Liver (tissue), 9 donors: Measurements from ENCODE around the gene ST6GAL1. TPM values are rescaled to one million over a fixed set of nuclear protein-coding genes. Genes with fewer than 3 reads are reported as not detected.

Experiments
- DNase-seq: peaks from one replicate; pipeline ENCODE4 v3.0.0-alpha.2; 2017; ENCODE audit warnings: low spot score
- H3K27ac ChIP-seq, 2 donors: one replicate each; pipeline ENCODE4 v1.7.0; 2013; ENCODE audit warnings: inconsistent platforms in 2 of 2, low read length in 2 of 2, control low read depth in 1 of 2, low read depth in 1 of 2, mild to moderate bottlenecking in 1 of 2
- H3K27me3 ChIP-seq, 4 donors: one replicate each; pipeline versions ENCODE4 v1.6.1 to v1.7.0; 2013; ENCODE audit warnings: low read length in 3 of 4, inconsistent platforms in 1 of 4, mild to moderate bottlenecking in 1 of 4, moderate library complexity in 1 of 4; ENCODE audit not compliant: control insufficient read depth in 4 of 4, insufficient read depth in 4 of 4
- H3K36me3 ChIP-seq, 4 donors: one replicate each; pipeline versions ENCODE4 v1.6.1 to v1.7.0; 2013; ENCODE audit warnings: low read length in 3 of 4, mild to moderate bottlenecking in 3 of 4, low read depth in 1 of 4, moderate library complexity in 1 of 4; ENCODE audit not compliant: control insufficient read depth in 4 of 4, insufficient read depth in 3 of 4
- H3K4me1 ChIP-seq, 4 donors: one replicate each; pipeline versions ENCODE4 v1.6.1 to v1.7.0; 2013; ENCODE audit warnings: low read length in 3 of 4, mild to moderate bottlenecking in 3 of 4, moderate library complexity in 1 of 4; ENCODE audit not compliant: control insufficient read depth in 4 of 4, insufficient read depth in 4 of 4
- H3K4me3 ChIP-seq, 3 donors: one replicate each; pipeline versions ENCODE4 v1.6.1 to v1.7.0; 2013; ENCODE audit warnings: low read length in 3 of 3, control low read depth in 1 of 3, low read depth in 1 of 3, mild to moderate bottlenecking in 1 of 3
- H3K9ac ChIP-seq, 2 donors: one replicate each; pipeline ENCODE4 v1.7.0; 2013; ENCODE audit warnings: low read length in 2 of 2, mild to moderate bottlenecking in 2 of 2, moderate library complexity in 2 of 2, control low read depth in 1 of 2, low read depth in 1 of 2
- H3K9me3 ChIP-seq, 4 donors: one replicate each; pipeline versions ENCODE4 v1.6.1 to v1.7.0; 2013; ENCODE audit warnings: low read length in 3 of 4; ENCODE audit not compliant: control insufficient read depth in 4 of 4
- EGR1 ChIP-seq, 2 donors: IDR thresholded peaks; 2 replicates each; pipeline ENCODE4 v1.6.1; 2016 to 2018; ENCODE audit warnings: antibody characterized with exemption in 2 of 2, low read depth in 2 of 2
- FOXA1 ChIP-seq: IDR thresholded peaks from 2 replicates; pipeline ENCODE4 v1.6.1; 2016; ENCODE audit warnings: antibody characterized with exemption
- FOXA2 ChIP-seq: IDR thresholded peaks from 2 replicates; pipeline ENCODE4 v1.6.1; 2016; ENCODE audit warnings: antibody characterized with exemption
- GABPA ChIP-seq, 2 donors: IDR thresholded peaks in 1 of 2; conservative IDR thresholded peaks in 1 of 2; 2 replicates each; pipeline ENCODE4 v1.6.1; 2016; ENCODE audit warnings: antibody characterized with exemption in 2 of 2, mild to moderate bottlenecking in 1 of 2, moderate library complexity in 1 of 2
- HNF4A ChIP-seq, 2 donors: conservative IDR thresholded peaks; 2 replicates each; pipeline ENCODE4 v1.6.1; 2016; ENCODE audit warnings: antibody characterized with exemption in 2 of 2, mild to moderate bottlenecking in 2 of 2
- HNF4G ChIP-seq: IDR thresholded peaks from 2 replicates; pipeline ENCODE4 v1.6.1; 2016; ENCODE audit warnings: antibody characterized with exemption
- JUND ChIP-seq, 2 donors: IDR thresholded peaks; 2 replicates each; pipeline ENCODE4 v1.6.1; 2016; ENCODE audit warnings: antibody characterized with exemption in 2 of 2
- NR2F2 ChIP-seq: IDR thresholded peaks from 2 replicates; pipeline ENCODE4 v1.6.1; 2016; ENCODE audit warnings: antibody characterized with exemption
- RAD21 ChIP-seq, 2 donors: IDR thresholded peaks; 2 replicates each; pipeline ENCODE4 v1.6.1; 2016; ENCODE audit warnings: antibody characterized with exemption in 2 of 2, mild to moderate bottlenecking in 2 of 2
- RXRA ChIP-seq, 2 donors: IDR thresholded peaks; 2 replicates each; pipeline ENCODE4 v1.6.1; 2017 to 2018; ENCODE audit warnings: antibody characterized with exemption in 2 of 2, mild to moderate bottlenecking in 1 of 2
- SP1 ChIP-seq: IDR thresholded peaks from 2 replicates; pipeline ENCODE4 v1.6.1; 2018; ENCODE audit warnings: antibody characterized with exemption, mild to moderate bottlenecking
- TAF1 ChIP-seq: conservative IDR thresholded peaks from 2 replicates; pipeline ENCODE4 v1.6.1; 2016; ENCODE audit warnings: antibody characterized with exemption, mild to moderate bottlenecking
- YY1 ChIP-seq: IDR thresholded peaks from 2 replicates; pipeline ENCODE4 v1.6.1; 2016; ENCODE audit warnings: antibody characterized with exemption, mild to moderate bottlenecking
- WGBS: extraction: QIAGEN DNeasy Blood & Tissue Kit; methylation state at CpG from one replicate; pipeline ENCODE4 v1.1.7; 2013; 5-methylcytosine and 5-hydroxymethylcytosine counted together
- polyA plus RNA-seq, 2 donors: library from polyadenylated mRNA; stranded (reverse) in 1 of 2; unstranded in 1 of 2; fragments of 200-250 nt in 1 of 2; fragments of >200 nt in 1 of 2; fragmentation: Nextera tagmentation in 1 of 2; extraction: Ambion mirVana in 1 of 2; gene quantifications; one replicate each; pipeline versions ENCODE4 v1.2.1 to v1.2.3, GENCODE V29; 2013 to 2015
- total RNA-seq, 2 donors: library from RNA; depleted of rRNA; stranded (reverse); fragments of >200 nt; gene quantifications; one replicate each; pipeline ENCODE4 v1.2.3, GENCODE V29; 2014
- TF ChIP-seq, protein P1 (sequence below): IDR thresholded peaks from 2 replicates; pipeline ENCODE4 v1.6.1; 2016; ENCODE audit warnings: antibody characterized with exemption
- TF ChIP-seq, protein P2 (sequence below): IDR thresholded peaks from 2 replicates; pipeline ENCODE4 v1.6.1; 2016; ENCODE audit warnings: antibody characterized with exemption, mild to moderate bottlenecking
- TF ChIP-seq, protein P3 (sequence below): IDR thresholded peaks from 2 replicates; pipeline ENCODE4 v1.6.1; 2016; ENCODE audit warnings: antibody characterized with exemption
- TF ChIP-seq, protein P4 (sequence below): fragments of 150-350 bp; IDR thresholded peaks from 2 replicates; pipeline ENCODE4 v1.5.1; 2017; ENCODE audit warnings: improper control_type of control experiment, low read depth, low read length; ENCODE audit not compliant: missing input control
- TF ChIP-seq, protein P5 (sequence below): IDR thresholded peaks from 2 replicates; pipeline ENCODE4 v1.6.1; 2016; ENCODE audit warnings: antibody characterized with exemption
- donor health status: healthy.
- donor health status: healthy.
- donor health status: healthy.
- donor health status: healthy.
- donor health status: healthy.

ST6GAL1 gene
- total and polyA plus RNA-seq, 4 donors, result 102 to 425 (median 328) TPM

DNA sequence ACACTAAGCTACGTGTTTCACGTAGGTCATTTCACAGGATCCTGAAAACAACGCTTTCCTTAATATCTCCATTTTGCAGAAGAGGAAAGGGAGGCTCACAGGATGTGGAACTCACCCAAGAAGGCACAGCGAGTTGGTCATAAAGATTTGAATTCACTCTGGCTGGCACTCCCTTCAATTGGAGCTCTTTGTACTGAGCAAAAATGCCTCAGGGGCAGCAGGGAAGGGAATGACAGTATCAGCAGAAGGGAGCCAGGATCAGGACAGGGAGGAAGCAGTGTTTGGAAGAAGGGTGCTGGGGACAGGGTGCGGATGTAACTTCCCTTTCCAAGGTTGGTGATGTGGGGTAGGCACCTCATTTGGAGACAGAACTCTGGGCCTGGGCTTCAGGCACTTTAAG lies 1.1 kb upstream of the ST6GAL1 start:
- Histone ChIP-seq H3K27ac (peak overlapping the region in 1 of 2 donors; percentile 76), H3K27me3 (no peaks in the 10 kb centered on the region), H3K4me3 (no peak overlapping the region), H3K36me3 (no peaks in the 10 kb centered on the region), H3K9me3 (no peaks in the 10 kb centered on the region), H3K4me1 (peaks cover 0 to 27% (median 17%) of the 10 kb centered on the region in 4 donors), H3K9ac (no peak overlapping the region)
- no peak for DNase-seq
- TF ChIP-seq RAD21 (IDR thresholded peaks at IDR 0.05) (no peak), FOXA1 (no peak), SP1 (no peak), NR2F2 (no peak)
- WGBS, result 78% methylated on average over 5 of the region's 5 CpGs

DNA sequence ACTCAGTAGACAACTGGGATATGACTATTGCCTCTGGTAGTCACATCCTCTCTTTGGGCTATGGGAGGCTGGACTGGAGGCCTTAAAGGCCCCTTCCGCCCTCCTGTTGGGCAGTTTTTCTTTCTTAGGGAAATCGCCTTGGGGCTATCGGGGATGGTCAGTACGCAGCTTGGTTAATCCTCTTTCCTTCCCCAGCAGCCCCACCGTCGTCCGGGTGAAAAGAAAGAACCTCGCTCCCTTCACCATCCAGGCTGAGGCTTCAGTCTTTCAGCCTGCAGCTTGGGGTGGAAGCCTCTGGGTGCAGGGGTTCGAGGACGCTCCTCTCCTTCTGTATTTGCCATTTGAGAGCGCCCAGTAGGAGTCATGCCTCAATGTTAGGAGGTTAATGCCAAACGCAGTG lies 641 bp upstream of the ST6GAL1 start:
- no peaks in the 10 kb centered on the region for H3K36me3 ChIP-seq
- peak overlapping the region in 1 of 2 donors; percentile 76 for H3K27ac ChIP-seq
- no peaks in the 10 kb centered on the region for H3K9me3 ChIP-seq
- TF ChIP-seq RXRA (IDR thresholded peaks at IDR 0.05), result no peak
- TF ChIP-seq HNF4G, result no peak
- no peak for TF ChIP-seq JUND (IDR thresholded peaks at IDR 0.05)
- TF ChIP-seq, protein P1, sequence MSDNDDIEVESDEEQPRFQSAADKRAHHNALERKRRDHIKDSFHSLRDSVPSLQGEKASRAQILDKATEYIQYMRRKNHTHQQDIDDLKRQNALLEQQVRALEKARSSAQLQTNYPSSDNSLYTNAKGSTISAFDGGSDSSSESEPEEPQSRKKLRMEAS, result no peak
- no peak for TF ChIP-seq SP1
- TF ChIP-seq FOXA2, result no peak
- TF ChIP-seq RAD21 (IDR thresholded peaks at IDR 0.05), result no peak
- TF ChIP-seq GABPA (IDR thresholded peaks at IDR 0.05 in 1 of 2, conservative IDR thresholded peaks at IDR 0.05 in 1 of 2), result no peak
- H3K4me1 ChIP-seq, result peaks cover 0 to 27% (median 17%) of the 10 kb centered on the region in 4 donors
- no peaks in the 10 kb centered on the region for H3K27me3 ChIP-seq
- H3K4me3 ChIP-seq, result peak overlapping the region in 1 of 3 donors; percentile 90
- DNase-seq, result no peak
- no peak overlapping the region for H3K9ac ChIP-seq
- 81% methylated on average over 12 of the region's 12 CpGs for WGBS

DNA sequence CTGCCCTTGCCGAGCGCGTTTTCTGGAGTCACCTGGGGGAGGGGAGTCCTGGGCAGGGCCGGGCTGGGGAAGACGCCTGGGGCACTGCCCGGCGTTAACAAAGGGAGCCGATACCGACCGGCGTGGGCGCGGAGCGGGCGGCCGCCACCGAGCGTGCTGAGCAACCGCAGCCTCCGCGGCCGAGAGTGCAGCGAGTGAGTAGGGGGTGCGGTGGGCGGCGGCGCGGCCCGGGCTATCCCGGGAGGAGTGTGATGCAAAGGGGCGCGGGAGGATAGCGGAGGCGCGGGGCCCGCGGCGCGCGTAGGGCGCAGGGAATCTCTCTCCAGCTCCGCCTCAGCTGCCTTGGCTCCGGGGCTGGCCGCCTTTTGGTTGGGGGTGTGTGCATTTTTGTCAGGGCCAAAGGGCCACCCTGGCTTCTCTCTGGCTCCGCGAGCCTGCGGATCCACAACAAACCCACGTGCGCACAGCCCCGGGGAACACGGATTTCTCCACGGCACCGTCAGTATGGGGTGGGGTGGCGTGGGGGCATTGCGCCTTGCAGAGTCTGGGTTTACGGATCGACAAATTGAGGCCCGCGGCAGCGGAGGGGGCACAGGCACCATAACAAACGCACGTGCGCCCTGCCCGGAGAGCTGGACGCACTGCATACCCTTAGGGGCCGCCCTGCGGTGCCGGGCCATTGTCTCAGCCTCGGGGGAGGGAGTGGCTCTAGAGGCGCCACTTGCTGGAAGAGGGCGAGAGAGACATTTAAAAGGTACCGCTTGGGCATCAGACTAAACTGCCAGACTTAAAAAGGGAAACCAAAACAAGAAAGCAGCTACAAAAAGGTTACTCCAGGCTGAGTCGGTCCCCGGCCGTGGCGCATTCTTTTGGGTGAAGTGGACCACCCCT lies 560 bp downstream of the ST6GAL1 start:
- peak overlapping the region; percentile 74 to 76 for H3K27ac ChIP-seq
- no peaks in the 10 kb centered on the region for H3K36me3 ChIP-seq
- H3K4me1 ChIP-seq, result peaks cover 0 to 27% (median 17%) of the 10 kb centered on the region in 4 donors

More for the DNA sequence above, 560 bp downstream of the ST6GAL1 start:
- DNase-seq, result peak; percentile 61
- no peak for TF ChIP-seq NR2F2
- TF ChIP-seq TAF1, result peak; percentile 19
- TF ChIP-seq SP1, result no peak
- no peak for TF ChIP-seq JUND (IDR thresholded peaks at IDR 0.05)
- no peak for TF ChIP-seq FOXA2
- no peak for TF ChIP-seq RXRA (IDR thresholded peaks at IDR 0.05)
- TF ChIP-seq, protein P2, sequence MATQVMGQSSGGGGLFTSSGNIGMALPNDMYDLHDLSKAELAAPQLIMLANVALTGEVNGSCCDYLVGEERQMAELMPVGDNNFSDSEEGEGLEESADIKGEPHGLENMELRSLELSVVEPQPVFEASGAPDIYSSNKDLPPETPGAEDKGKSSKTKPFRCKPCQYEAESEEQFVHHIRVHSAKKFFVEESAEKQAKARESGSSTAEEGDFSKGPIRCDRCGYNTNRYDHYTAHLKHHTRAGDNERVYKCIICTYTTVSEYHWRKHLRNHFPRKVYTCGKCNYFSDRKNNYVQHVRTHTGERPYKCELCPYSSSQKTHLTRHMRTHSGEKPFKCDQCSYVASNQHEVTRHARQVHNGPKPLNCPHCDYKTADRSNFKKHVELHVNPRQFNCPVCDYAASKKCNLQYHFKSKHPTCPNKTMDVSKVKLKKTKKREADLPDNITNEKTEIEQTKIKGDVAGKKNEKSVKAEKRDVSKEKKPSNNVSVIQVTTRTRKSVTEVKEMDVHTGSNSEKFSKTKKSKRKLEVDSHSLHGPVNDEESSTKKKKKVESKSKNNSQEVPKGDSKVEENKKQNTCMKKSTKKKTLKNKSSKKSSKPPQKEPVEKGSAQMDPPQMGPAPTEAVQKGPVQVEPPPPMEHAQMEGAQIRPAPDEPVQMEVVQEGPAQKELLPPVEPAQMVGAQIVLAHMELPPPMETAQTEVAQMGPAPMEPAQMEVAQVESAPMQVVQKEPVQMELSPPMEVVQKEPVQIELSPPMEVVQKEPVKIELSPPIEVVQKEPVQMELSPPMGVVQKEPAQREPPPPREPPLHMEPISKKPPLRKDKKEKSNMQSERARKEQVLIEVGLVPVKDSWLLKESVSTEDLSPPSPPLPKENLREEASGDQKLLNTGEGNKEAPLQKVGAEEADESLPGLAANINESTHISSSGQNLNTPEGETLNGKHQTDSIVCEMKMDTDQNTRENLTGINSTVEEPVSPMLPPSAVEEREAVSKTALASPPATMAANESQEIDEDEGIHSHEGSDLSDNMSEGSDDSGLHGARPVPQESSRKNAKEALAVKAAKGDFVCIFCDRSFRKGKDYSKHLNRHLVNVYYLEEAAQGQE, result no peak
- peak in 1 of 2 donors; percentile 58 for TF ChIP-seq RAD21 (IDR thresholded peaks at IDR 0.05)
- TF ChIP-seq, protein P1, result peak; percentile 76
- peak in 1 of 2 donors; percentile 12 for TF ChIP-seq HNF4A (conservative IDR thresholded peaks at IDR 0.05)
- TF ChIP-seq FOXA1, result no peak
- TF ChIP-seq GABPA (IDR thresholded peaks at IDR 0.05 in 1 of 2, conservative IDR thresholded peaks at IDR 0.05 in 1 of 2), result no peak
- TF ChIP-seq YY1, result no peak
- no peak for TF ChIP-seq EGR1 (IDR thresholded peaks at IDR 0.05; ENCODE audit: low read depth in 2 of 2)
- TF ChIP-seq, protein P3, sequence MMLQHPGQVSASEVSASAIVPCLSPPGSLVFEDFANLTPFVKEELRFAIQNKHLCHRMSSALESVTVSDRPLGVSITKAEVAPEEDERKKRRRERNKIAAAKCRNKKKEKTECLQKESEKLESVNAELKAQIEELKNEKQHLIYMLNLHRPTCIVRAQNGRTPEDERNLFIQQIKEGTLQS, result no peak
- no peak for TF ChIP-seq HNF4G
- TF ChIP-seq, protein P4, sequence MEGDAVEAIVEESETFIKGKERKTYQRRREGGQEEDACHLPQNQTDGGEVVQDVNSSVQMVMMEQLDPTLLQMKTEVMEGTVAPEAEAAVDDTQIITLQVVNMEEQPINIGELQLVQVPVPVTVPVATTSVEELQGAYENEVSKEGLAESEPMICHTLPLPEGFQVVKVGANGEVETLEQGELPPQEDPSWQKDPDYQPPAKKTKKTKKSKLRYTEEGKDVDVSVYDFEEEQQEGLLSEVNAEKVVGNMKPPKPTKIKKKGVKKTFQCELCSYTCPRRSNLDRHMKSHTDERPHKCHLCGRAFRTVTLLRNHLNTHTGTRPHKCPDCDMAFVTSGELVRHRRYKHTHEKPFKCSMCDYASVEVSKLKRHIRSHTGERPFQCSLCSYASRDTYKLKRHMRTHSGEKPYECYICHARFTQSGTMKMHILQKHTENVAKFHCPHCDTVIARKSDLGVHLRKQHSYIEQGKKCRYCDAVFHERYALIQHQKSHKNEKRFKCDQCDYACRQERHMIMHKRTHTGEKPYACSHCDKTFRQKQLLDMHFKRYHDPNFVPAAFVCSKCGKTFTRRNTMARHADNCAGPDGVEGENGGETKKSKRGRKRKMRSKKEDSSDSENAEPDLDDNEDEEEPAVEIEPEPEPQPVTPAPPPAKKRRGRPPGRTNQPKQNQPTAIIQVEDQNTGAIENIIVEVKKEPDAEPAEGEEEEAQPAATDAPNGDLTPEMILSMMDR, result no peak
- TF ChIP-seq, protein P5, sequence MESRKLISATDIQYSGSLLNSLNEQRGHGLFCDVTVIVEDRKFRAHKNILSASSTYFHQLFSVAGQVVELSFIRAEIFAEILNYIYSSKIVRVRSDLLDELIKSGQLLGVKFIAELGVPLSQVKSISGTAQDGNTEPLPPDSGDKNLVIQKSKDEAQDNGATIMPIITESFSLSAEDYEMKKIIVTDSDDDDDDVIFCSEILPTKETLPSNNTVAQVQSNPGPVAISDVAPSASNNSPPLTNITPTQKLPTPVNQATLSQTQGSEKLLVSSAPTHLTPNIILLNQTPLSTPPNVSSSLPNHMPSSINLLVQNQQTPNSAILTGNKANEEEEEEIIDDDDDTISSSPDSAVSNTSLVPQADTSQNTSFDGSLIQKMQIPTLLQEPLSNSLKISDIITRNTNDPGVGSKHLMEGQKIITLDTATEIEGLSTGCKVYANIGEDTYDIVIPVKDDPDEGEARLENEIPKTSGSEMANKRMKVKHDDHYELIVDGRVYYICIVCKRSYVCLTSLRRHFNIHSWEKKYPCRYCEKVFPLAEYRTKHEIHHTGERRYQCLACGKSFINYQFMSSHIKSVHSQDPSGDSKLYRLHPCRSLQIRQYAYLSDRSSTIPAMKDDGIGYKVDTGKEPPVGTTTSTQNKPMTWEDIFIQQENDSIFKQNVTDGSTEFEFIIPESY, result no peak
- under 1% methylated on average over 76 of the region's 76 CpGs for WGBS
- Histone ChIP-seq H3K9me3 (no peaks in the 10 kb centered on the region), H3K9ac (peak overlapping the region; percentile 58 to 83), H3K4me3 (peak overlapping the region; percentile 64 to 90 (median 79)), H3K27me3 (no peaks in the 10 kb centered on the region)
